ENCODE data around the gene CHD6. TPM values are rescaled to one million over a fixed set of nuclear protein-coding genes. Genes with fewer than 3 reads are reported as not detected.
A peak's percentile ranks its signal among the peaks of the same experiment; 100 is the strongest.

The CHD6 gene
- total and polyA plus RNA-seq, 2 experiments from 2014 or later: 41.0 to 158 TPM

DNA sequence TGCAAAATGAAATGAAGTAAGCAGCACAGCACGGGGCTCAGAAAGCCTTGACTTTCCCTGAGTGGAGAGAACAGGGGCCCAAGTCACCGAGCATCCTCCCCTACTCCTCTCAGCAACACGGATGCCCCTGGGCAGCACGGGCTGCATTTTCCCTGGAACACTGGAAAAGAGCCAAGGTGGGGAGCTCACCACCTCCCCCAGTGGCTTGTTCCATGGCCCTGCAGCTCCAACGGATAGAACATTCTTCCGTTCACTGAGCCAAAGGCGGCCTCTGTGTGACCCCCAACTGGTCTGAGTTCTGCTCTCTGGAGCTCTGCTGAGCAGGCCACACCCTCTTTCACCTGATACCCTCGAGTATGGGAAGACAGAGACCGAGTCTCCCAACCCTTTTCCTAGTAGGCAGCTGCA is 230.7 kb downstream of the CHD6 start:
- H3K9me2 ChIP-seq (ENCODE audit: insufficient read depth): no peaks in the 10 kb centered on the region
- Mint-ChIP-seq H3K36me3 (ENCODE audit: low read depth) (no peaks in the 10 kb centered on the region), H3K4me3 (no peak overlapping the region), H3K9me3 (no peaks in the 10 kb centered on the region), H3K27ac (no peak overlapping the region), H3K4me1 (peaks cover 12% of the 10 kb centered on the region), H3K27me3 (ENCODE audit: insufficient read depth, low read depth, poor library complexity) (peaks cover 2% of the 10 kb centered on the region)
- peak; percentile 77 for DNase-seq (ENCODE audit: low spot score)
- TF ChIP-seq EZH2phosphoT487 (IDR thresholded peaks at IDR 0.05; ENCODE audit: unreplicated experiment): no peak
- 0 out of 4 replicates have a peak, but pooled peaks have one; percentile 7 to 18 for TF ChIP-seq CTCF (conservative IDR thresholded peaks at IDR 0.05; ENCODE audit: low read depth in 2 of 2)
- H3K4me3 ChIP-seq: no peak overlapping the region
- H3K36me3 ChIP-seq (ENCODE audit: insufficient read depth): no peaks in the 10 kb centered on the region
- no peaks in the 10 kb centered on the region for H3F3A ChIP-seq (replicated peaks; ENCODE audit: low read depth)
- H3K27ac ChIP-seq (ENCODE audit: low read depth): no peak overlapping the region
- no peaks in the 10 kb centered on the region for H3K79me2 ChIP-seq (replicated peaks; ENCODE audit: insufficient read depth)
- H3K4me1 ChIP-seq (ENCODE audit: insufficient read depth): peaks cover 3% of the 10 kb centered on the region
- no peaks in the 10 kb centered on the region for H4K20me1 ChIP-seq (replicated peaks; ENCODE audit: insufficient read depth)
- no peak overlapping the region for H3K4me2 ChIP-seq
- no peaks in the 10 kb centered on the region for H3K27me3 ChIP-seq (ENCODE audit: insufficient read depth)
- 0 out of 2 replicates have a peak overlapping the region, but pooled peaks have one; percentile 29 for H2AFZ ChIP-seq
- peak; percentile 98 for ATAC-seq

GRCh38 chr20:41386502-41387427 is 231.4 kb downstream of the CHD6 start:
- no peak overlapping the region for H2AFZ ChIP-seq
- TF ChIP-seq JUNB (IDR thresholded peaks at IDR 0.05; ENCODE audit: unreplicated experiment) (no peak), STAT1 (IDR thresholded peaks at IDR 0.05; ENCODE audit: unreplicated experiment) (no peak), REST (IDR thresholded peaks at IDR 0.05; ENCODE audit: unreplicated experiment) (no peak), NANOG (IDR thresholded peaks at IDR 0.05; ENCODE audit: borderline replicate concordance) (no peak), CREB1 (CRISPR knock-in tag; IDR thresholded peaks at IDR 0.05; ENCODE audit: low read depth) (no peak)
- TF ChIP-seq, protein P1, sequence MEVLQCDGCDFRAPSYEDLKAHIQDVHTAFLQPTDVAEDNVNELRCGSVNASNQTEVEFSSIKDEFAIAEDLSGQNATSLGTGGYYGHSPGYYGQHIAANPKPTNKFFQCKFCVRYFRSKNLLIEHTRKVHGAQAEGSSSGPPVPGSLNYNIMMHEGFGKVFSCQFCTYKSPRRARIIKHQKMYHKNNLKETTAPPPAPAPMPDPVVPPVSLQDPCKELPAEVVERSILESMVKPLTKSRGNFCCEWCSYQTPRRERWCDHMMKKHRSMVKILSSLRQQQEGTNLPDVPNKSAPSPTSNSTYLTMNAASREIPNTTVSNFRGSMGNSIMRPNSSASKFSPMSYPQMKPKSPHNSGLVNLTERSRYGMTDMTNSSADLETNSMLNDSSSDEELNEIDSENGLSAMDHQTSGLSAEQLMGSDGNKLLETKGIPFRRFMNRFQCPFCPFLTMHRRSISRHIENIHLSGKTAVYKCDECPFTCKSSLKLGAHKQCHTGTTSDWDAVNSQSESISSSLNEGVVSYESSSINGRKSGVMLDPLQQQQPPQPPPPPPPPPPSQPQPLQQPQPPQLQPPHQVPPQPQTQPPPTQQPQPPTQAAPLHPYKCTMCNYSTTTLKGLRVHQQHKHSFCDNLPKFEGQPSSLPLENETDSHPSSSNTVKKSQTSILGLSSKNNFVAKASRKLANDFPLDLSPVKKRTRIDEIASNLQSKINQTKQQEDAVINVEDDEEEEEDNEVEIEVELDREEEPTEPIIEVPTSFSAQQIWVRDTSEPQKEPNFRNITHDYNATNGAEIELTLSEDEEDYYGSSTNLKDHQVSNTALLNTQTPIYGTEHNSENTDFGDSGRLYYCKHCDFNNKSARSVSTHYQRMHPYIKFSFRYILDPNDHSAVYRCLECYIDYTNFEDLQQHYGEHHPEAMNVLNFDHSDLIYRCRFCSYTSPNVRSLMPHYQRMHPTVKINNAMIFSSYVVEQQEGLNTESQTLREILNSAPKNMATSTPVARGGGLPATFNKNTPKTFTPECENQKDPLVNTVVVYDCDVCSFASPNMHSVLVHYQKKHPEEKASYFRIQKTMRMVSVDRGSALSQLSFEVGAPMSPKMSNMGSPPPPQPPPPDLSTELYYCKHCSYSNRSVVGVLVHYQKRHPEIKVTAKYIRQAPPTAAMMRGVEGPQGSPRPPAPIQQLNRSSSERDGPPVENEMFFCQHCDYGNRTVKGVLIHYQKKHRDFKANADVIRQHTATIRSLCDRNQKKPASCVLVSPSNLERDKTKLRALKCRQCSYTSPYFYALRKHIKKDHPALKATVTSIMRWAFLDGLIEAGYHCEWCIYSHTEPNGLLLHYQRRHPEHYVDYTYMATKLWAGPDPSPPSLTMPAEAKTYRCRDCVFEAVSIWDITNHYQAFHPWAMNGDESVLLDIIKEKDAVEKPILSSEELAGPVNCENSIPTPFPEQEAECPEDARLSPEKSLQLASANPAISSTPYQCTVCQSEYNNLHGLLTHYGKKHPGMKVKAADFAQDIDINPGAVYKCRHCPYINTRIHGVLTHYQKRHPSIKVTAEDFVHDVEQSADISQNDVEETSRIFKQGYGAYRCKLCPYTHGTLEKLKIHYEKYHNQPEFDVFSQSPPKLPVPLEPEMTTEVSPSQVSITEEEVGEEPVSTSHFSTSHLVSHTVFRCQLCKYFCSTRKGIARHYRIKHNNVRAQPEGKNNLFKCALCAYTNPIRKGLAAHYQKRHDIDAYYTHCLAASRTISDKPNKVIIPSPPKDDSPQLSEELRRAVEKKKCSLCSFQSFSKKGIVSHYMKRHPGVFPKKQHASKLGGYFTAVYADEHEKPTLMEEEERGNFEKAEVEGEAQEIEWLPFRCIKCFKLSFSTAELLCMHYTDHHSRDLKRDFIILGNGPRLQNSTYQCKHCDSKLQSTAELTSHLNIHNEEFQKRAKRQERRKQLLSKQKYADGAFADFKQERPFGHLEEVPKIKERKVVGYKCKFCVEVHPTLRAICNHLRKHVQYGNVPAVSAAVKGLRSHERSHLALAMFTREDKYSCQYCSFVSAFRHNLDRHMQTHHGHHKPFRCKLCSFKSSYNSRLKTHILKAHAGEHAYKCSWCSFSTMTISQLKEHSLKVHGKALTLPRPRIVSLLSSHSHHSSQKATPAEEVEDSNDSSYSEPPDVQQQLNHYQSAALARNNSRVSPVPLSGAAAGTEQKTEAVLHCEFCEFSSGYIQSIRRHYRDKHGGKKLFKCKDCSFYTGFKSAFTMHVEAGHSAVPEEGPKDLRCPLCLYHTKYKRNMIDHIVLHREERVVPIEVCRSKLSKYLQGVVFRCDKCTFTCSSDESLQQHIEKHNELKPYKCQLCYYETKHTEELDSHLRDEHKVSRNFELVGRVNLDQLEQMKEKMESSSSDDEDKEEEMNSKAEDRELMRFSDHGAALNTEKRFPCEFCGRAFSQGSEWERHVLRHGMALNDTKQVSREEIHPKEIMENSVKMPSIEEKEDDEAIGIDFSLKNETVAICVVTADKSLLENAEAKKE (CRISPR knock-in tag; IDR thresholded peaks at IDR 0.05): no peak

More at GRCh38 chr20:41386502-41387427, 231.4 kb downstream of the CHD6 start:
- Histone ChIP-seq H3K79me2 (replicated peaks; ENCODE audit: insufficient read depth) (no peaks in the 10 kb centered on the region), H3K27me3 (ENCODE audit: insufficient read depth) (no peaks in the 10 kb centered on the region), H3K4me1 (ENCODE audit: insufficient read depth) (peaks cover 3% of the 10 kb centered on the region), H4K20me1 (replicated peaks; ENCODE audit: insufficient read depth) (no peaks in the 10 kb centered on the region), H3K36me3 (ENCODE audit: insufficient read depth) (no peaks in the 10 kb centered on the region), H3K9me2 (ENCODE audit: insufficient read depth) (no peaks in the 10 kb centered on the region), H3K4me2 (no peak overlapping the region), H3K27ac (ENCODE audit: low read depth) (no peak overlapping the region), H3K4me3 (no peak overlapping the region), H3F3A (replicated peaks; ENCODE audit: low read depth) (no peaks in the 10 kb centered on the region)
- H3K27me3 Mint-ChIP-seq (ENCODE audit: insufficient read depth, low read depth, poor library complexity): no peaks in the 10 kb centered on the region
- peaks cover 12% of the 10 kb centered on the region for H3K4me1 Mint-ChIP-seq
- no peaks in the 10 kb centered on the region for H3K9me3 Mint-ChIP-seq
- DNase-seq (ENCODE audit: low spot score): no peak
- H3K4me3 Mint-ChIP-seq: no peak overlapping the region; the same call in 2 of the 3 replicates
- H3K27ac Mint-ChIP-seq: no peak overlapping the region
- ATAC-seq: no peak
- no peaks in the 10 kb centered on the region for H3K36me3 Mint-ChIP-seq (ENCODE audit: low read depth)
